DMS53 treated with DMSO at 0.1 percent for 48 hours (cell line): ENCODE data around the gene NAP1L1.
A peak's percentile ranks its signal among the peaks of the same experiment; 100 is the strongest.

Experiments used
- DNase-seq: peaks from one replicate; lab custom pipeline; 2025; ENCODE audit not compliant: unreplicated experiment; lab: John Stamatoyannopoulos, UW

Gene NAP1L1

GRCh38 chr12:76023069-76023690 is 61.3 kb downstream of the NAP1L1 start:
- no peak for DNase-seq

- no peak for DNase-seq
Observed at GRCh38 chr12:76022506-76022905, 62.0 kb downstream of the NAP1L1 start.

GRCh38 chr12:76020731-76021672 is 63.5 kb downstream of the NAP1L1 start:
- peak; percentile 51 for DNase-seq

GRCh38 chr12:76020281-76020680 is 64.2 kb downstream of the NAP1L1 start:
- no peak for DNase-seq

GRCh38 chr12:76018672-76019071 is 65.8 kb downstream of the NAP1L1 start:
- no peak for DNase-seq

GRCh38 chr12:76018111-76018510 is 66.4 kb downstream of the NAP1L1 start:
- DNase-seq: no peak

- no peak for DNase-seq
Observed at GRCh38 chr12:76014007-76014406, 70.5 kb downstream of the NAP1L1 start.

GRCh38 chr12:76013603-76014002 is 70.9 kb downstream of the NAP1L1 start:
- no peak for DNase-seq

- no peak for DNase-seq
Observed at GRCh38 chr12:76012644-76013043, 71.8 kb downstream of the NAP1L1 start.

GRCh38 chr12:76010732-76011458 is 73.6 kb downstream of the NAP1L1 start:
- no peak for DNase-seq

- DNase-seq: no peak
Observed at GRCh38 chr12:76008428-76008827, 76.1 kb downstream of the NAP1L1 start.

- no peak for DNase-seq
Observed at GRCh38 chr12:76007640-76008039, 76.8 kb downstream of the NAP1L1 start.

- no peak for DNase-seq
Observed at GRCh38 chr12:76006028-76006925, 78.2 kb downstream of the NAP1L1 start.

GRCh38 chr12:76003355-76003638 is 81.2 kb downstream of the NAP1L1 start:
- DNase-seq: no peak

GRCh38 chr12:76002598-76003354 is 81.7 kb downstream of the NAP1L1 start:
- no peak for DNase-seq

GRCh38 chr12:75998292-75999063 is 86.0 kb downstream of the NAP1L1 start:
- no peak for DNase-seq

GRCh38 chr12:75997658-75998057 is 86.8 kb downstream of the NAP1L1 start:
- DNase-seq: no peak

- no peak for DNase-seq
Observed at GRCh38 chr12:75996861-75997447, 87.5 kb downstream of the NAP1L1 start.

- DNase-seq: no peak
Observed at GRCh38 chr12:75995691-75996090, 88.8 kb downstream of the NAP1L1 start.
